Measurements from ENCODE around the gene CAMKK1.
A peak's percentile ranks its signal among the peaks of the same experiment; 100 is the strongest.

The CAMKK1 gene

DNA sequence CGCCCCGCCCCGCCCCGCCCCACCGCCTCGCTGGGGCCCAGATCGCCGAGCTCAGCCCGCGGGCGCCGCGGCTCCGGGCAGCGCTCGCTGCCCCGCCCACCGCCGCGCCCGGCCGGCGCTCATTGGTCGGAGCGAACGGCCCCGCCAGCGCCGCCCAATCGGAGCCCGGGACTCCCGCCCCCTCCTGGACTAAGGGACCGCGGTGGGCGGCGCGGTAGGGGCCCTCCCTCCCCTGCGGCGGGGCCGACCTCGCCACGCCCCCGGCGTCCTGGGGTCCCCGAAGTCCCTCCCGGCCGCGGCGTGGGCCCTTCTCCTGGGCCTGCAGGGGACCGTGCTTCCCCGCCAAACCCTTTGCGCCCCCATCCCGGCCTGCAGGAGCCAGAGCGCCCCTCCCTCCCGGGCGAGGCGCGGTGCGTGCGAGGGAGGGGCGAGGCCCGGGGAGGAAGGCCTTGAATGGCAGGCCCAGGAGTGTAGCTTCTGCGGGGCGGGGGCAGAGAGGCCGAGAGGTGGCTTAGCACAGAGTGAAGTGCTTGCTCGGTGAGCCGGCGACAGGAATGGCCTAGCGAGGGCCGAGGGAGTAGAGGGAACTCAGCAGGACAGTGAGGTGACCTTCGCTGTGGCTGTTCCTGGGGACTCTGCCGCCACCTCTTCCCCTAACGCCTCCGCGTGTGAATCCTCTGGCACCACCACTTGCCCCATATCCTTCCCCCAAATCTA lies at the start of gene CAMKK1:
Gene CAMKK1, minus strand, starts transcription at position 51 of the 717 bp plus-strand sequence. CDS start 7,366 bp downstream, outside the sequence.
- FAIRE-seq: no peak
- DNase-seq (ENCODE audit: insufficient read length, low spot score): peak; percentile 91

DNA sequence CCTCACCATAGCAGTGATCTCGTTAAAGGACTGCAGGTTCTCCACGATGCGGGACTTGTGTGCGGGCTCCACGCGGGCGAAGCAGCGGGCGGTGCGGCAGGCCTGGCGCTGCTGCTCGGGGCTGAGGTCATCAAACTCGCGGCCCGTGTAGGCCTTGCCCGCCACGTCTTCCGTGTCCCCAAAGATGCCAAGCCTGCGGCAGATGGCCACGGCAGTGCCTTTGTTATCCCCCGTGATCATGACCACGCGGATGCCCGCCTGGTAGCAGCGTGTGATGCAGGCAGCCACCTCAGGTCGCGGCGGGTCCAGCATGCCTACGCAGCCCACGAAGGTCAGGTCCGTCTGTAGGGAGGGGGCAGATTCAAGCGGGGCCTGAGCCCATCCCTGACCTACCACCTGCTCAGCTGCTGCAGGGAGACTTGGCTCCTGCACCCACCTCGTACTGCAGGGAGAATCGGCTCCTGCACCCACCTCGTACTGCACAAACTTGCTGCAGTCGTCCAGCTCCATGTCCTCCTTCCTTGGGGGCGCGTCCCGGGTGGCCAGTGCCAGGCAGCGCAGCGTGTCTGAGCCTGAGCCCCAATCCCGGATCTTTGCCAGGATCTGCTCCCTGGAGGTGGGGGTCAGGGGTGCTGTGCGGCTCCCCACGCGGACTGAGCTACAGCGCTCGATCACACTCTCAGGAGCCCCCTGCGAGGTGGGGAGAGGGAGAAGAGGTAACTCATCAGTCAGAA lies 48.3 kb upstream of the CAMKK1 start:
- FAIRE-seq (no peak), DNase-seq (ENCODE audit: insufficient read length, low spot score) (no peak)
- TF ChIP-seq, protein P1, sequence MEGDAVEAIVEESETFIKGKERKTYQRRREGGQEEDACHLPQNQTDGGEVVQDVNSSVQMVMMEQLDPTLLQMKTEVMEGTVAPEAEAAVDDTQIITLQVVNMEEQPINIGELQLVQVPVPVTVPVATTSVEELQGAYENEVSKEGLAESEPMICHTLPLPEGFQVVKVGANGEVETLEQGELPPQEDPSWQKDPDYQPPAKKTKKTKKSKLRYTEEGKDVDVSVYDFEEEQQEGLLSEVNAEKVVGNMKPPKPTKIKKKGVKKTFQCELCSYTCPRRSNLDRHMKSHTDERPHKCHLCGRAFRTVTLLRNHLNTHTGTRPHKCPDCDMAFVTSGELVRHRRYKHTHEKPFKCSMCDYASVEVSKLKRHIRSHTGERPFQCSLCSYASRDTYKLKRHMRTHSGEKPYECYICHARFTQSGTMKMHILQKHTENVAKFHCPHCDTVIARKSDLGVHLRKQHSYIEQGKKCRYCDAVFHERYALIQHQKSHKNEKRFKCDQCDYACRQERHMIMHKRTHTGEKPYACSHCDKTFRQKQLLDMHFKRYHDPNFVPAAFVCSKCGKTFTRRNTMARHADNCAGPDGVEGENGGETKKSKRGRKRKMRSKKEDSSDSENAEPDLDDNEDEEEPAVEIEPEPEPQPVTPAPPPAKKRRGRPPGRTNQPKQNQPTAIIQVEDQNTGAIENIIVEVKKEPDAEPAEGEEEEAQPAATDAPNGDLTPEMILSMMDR (IDR thresholded peaks at IDR 0.05; ENCODE audit: insufficient read depth, missing control alignments): no peak

More for the DNA sequence above, at the start of gene CAMKK1:
- TF ChIP-seq, protein P1 (IDR thresholded peaks at IDR 0.05; ENCODE audit: insufficient read depth, missing control alignments): no peak

DNA sequence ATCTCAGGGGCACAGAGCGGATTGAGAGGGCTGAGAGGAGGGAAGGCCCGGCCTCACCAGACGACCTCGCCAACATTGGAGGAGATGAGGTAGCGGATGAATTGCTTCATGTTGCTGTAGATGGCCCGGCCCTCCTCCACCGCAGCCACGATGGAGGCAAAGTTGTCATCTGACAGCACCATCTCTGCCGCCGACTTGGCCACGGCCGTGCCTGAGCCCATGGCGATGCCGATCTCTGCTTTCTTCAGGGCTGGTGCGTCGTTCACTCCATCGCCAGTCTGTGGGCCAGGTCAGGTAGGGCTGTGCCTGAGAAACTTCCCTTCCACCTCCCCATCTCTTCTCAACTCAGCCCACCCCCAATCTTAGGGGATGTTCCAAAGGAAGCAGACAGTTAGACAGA lies 44.5 kb upstream of the CAMKK1 start:
- FAIRE-seq: no peak
- no peak for DNase-seq (ENCODE audit: insufficient read length, low spot score)
- TF ChIP-seq, protein P1 (IDR thresholded peaks at IDR 0.05; ENCODE audit: insufficient read depth, missing control alignments): no peak

DNA sequence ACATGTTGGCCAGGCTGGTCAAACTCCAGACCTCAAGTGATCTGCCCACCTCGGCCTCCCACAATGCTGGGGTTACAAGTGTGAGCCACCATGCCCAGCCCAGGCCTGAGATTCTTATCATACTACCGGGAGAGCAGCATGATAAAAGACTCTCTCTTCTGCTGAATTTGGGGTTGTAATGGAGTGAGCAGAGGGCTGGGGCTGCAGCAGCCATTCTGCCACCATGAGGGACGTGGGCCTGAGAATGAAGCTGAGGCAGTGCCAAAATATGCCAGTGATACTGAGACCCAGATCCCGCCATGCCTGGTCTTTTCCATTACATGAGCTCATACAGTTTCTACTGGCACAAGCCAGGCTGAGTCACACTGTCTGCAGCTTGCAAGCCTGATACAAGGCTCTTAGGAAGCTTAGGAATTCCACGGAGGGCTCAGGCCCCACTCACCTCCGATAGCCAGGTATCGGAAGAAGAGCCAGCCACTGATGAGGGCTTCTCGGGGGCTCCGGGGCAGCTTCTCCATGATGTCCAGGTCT lies 43.0 kb upstream of the CAMKK1 start:
- DNase-seq (ENCODE audit: insufficient read length, low spot score) (no peak), FAIRE-seq (no peak)
- TF ChIP-seq, protein P1 (IDR thresholded peaks at IDR 0.05; ENCODE audit: insufficient read depth, missing control alignments): no peak

DNA sequence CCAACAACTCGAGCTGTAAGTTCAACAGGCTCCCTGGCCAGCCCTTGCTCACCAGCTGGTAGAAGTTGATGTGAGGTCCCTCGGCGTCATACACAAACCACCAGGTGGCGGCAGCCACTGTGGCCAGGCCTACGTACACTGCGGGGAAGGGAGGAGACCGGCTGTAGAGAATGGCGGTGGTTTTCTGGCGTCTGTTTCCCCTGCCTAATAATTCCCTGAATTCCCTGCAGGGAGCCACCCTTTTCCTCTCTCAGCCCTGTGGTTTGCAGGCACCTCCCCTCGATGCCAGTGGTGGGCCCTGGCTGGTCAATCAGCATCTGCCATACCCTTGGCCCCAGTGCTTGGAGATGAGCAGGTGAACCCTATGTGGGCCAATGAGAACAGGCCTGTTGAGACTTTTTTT lies 42.3 kb upstream of the CAMKK1 start:
- DNase-seq (ENCODE audit: insufficient read length, low spot score) (no peak), FAIRE-seq (no peak)
- TF ChIP-seq, protein P1 (IDR thresholded peaks at IDR 0.05; ENCODE audit: insufficient read depth, missing control alignments): peak; percentile 49

DNA sequence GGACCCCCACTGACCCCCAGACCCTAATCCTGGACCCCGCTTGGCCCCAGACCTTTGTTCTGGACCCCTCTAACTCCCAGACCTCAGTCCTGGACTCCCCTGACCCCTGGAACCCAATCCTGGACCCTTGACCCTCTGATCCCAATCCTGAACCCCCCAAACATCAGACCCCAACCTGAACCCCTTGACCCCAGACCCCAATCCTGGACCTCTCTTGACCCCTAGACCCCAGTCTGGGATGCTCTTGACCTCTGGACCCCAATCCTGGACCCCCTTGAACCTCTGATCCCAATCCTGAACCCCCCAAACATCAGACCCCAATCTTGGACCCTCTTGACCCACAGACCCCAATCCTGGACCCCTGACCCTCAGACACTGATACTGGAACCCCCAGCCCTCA lies 36.9 kb upstream of the CAMKK1 start:
- FAIRE-seq (no peak), DNase-seq (ENCODE audit: insufficient read length, low spot score) (no peak)
- TF ChIP-seq, protein P1 (IDR thresholded peaks at IDR 0.05; ENCODE audit: insufficient read depth, missing control alignments): no peak
